Vagina (tissue), 2 donors: Measurements from ENCODE around the gene COPS6.

ENCODE experiments used
- POLR2A ChIP-seq, 2 donors: fragments of 450-650 bp; IDR thresholded peaks; one replicate each; pipeline ENCODE4 v1.6.1; 2017; ENCODE audit warnings: antibody characterized with exemption in 2 of 2, mild to moderate bottlenecking in 2 of 2, moderate library complexity in 2 of 2
- POLR2AphosphoS5 ChIP-seq, 2 donors: sonication (generic); formaldehyde crosslinking; IDR thresholded peaks; one replicate each; pipeline ENCODE4 v1.9.0; 2017; ENCODE audit warnings: antibody characterized with exemption in 2 of 2, mild to moderate bottlenecking in 2 of 2, low read depth in 1 of 2; ENCODE audit not compliant: insufficient read depth in 1 of 2
- TF ChIP-seq, protein P1 (sequence below), 3 experiments: fragments of 450-650 bp in 2 of 3; fragments of 200-600 bp in 1 of 3; sonication (generic) in 1 of 3; IDR thresholded peaks; one replicate each; pipeline ENCODE4 v1.5.1; 2017 to 2019; ENCODE audit warnings: antibody characterized with exemption in 3 of 3, mild to moderate bottlenecking in 2 of 3, moderate library complexity in 2 of 3

DNA sequence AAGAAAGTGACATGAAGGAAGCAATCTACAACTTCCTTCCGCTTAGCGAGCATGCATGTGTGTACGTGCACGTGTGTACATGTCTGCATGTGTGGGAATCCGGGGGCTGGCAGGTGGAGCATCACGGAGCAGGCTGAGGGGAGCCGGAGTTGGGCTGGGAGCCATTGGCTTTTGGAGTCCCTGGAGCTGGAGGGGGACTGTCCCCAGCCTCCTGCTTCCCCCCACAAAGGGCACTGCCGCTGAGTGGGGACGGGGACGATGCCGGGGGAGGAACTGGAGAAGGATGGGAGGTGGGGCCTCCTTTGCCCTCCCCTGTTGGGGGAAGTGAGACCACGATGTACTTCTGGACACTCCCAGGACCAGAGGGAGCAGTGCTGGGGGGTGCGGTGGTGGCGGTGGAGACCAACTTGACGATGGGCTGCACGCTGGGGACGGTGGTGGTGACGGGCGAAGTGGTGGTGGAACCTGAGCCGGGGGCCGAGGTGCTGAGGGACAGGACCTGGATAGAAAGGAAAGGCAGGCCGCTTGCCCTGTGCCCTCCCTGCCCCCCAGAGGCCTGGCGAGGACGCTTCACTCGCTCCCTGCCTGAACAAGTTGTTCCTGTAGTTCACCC, 18.5 kb downstream of the COPS6 start:
- TF ChIP-seq, protein P1, sequence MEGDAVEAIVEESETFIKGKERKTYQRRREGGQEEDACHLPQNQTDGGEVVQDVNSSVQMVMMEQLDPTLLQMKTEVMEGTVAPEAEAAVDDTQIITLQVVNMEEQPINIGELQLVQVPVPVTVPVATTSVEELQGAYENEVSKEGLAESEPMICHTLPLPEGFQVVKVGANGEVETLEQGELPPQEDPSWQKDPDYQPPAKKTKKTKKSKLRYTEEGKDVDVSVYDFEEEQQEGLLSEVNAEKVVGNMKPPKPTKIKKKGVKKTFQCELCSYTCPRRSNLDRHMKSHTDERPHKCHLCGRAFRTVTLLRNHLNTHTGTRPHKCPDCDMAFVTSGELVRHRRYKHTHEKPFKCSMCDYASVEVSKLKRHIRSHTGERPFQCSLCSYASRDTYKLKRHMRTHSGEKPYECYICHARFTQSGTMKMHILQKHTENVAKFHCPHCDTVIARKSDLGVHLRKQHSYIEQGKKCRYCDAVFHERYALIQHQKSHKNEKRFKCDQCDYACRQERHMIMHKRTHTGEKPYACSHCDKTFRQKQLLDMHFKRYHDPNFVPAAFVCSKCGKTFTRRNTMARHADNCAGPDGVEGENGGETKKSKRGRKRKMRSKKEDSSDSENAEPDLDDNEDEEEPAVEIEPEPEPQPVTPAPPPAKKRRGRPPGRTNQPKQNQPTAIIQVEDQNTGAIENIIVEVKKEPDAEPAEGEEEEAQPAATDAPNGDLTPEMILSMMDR (IDR thresholded peaks at IDR 0.05): no peak
- TF ChIP-seq POLR2AphosphoS5 (IDR thresholded peaks at IDR 0.05; ENCODE audit: insufficient read depth in 1 of 2, low read depth in 1 of 2): no peak
- no peak for TF ChIP-seq POLR2A (IDR thresholded peaks at IDR 0.05)
